Activated naive CD8-positive, alpha-beta T cell (primary cell): Measurements from ENCODE around the gene OPALIN.

Source experiments
- H3K27ac Mint-ChIP-seq: one replicate; pipeline ENCODE4 v1.8.0; 2021; ENCODE audit warnings: mixed read lengths
- H3K27me3 Mint-ChIP-seq: one replicate; pipeline ENCODE4 v1.8.0; 2021; ENCODE audit warnings: mixed read lengths
- H3K36me3 Mint-ChIP-seq: one replicate; pipeline ENCODE4 v1.8.0; 2021; ENCODE audit warnings: mixed read lengths
- H3K4me1 Mint-ChIP-seq: one replicate; pipeline ENCODE4 v1.8.0; 2021; ENCODE audit warnings: low read depth, mixed read lengths
- H3K4me3 Mint-ChIP-seq: one replicate; pipeline ENCODE4 v1.8.0; 2021; ENCODE audit warnings: mild to moderate bottlenecking, mixed read lengths
- H3K9me3 Mint-ChIP-seq: one replicate; pipeline ENCODE4 v1.8.0; 2021; ENCODE audit warnings: low read depth, mixed read lengths

Gene OPALIN

GRCh38 chr10:96360766-96361165 is 2.0 kb upstream of the OPALIN start:
- Mint-ChIP-seq H3K27ac (no peak overlapping the region), H3K9me3 (no peaks in the 10 kb centered on the region), H3K27me3 (peaks cover 5% of the 10 kb centered on the region), H3K4me1 (no peaks in the 10 kb centered on the region), H3K36me3 (no peaks in the 10 kb centered on the region), H3K4me3 (no peak overlapping the region)

GRCh38 chr10:96360331-96360730 is 1.5 kb upstream of the OPALIN start:
- H3K4me3 Mint-ChIP-seq = no peak overlapping the region

GRCh38 chr10:96359616-96360015 is 814 bp upstream of the OPALIN start:
- Mint-ChIP-seq H3K27ac (no peak overlapping the region), H3K4me1 (no peaks in the 10 kb centered on the region), H3K36me3 (no peaks in the 10 kb centered on the region), H3K9me3 (no peaks in the 10 kb centered on the region), H3K27me3 (peaks cover 9% of the 10 kb centered on the region), H3K4me3 (no peak overlapping the region)

More at GRCh38 chr10:96360331-96360730, 1.5 kb upstream of the OPALIN start:
- Mint-ChIP-seq H3K4me1 (no peaks in the 10 kb centered on the region), H3K27me3 (peaks cover 6% of the 10 kb centered on the region), H3K27ac (no peak overlapping the region), H3K36me3 (no peaks in the 10 kb centered on the region), H3K9me3 (no peaks in the 10 kb centered on the region)

- no peak overlapping the region for H3K4me3 Mint-ChIP-seq
- H3K27me3 Mint-ChIP-seq = peaks cover 12% of the 10 kb centered on the region
- H3K4me1 Mint-ChIP-seq = no peaks in the 10 kb centered on the region
- H3K9me3 Mint-ChIP-seq = no peaks in the 10 kb centered on the region
- no peaks in the 10 kb centered on the region for H3K36me3 Mint-ChIP-seq
- no peak overlapping the region for H3K27ac Mint-ChIP-seq
Observed at GRCh38 chr10:96357038-96357620, 1.7 kb downstream of the OPALIN start.

- H3K27ac Mint-ChIP-seq = no peak overlapping the region
Observed at GRCh38 chr10:96352582-96352981, 6.2 kb downstream of the OPALIN start.

GRCh38 chr10:96352027-96352426 is 6.8 kb downstream of the OPALIN start:
- no peak overlapping the region for H3K4me3 Mint-ChIP-seq
- no peaks in the 10 kb centered on the region for H3K4me1 Mint-ChIP-seq
- no peak overlapping the region for H3K27ac Mint-ChIP-seq
- H3K9me3 Mint-ChIP-seq = no peaks in the 10 kb centered on the region
- peaks cover 10% of the 10 kb centered on the region for H3K27me3 Mint-ChIP-seq
- H3K36me3 Mint-ChIP-seq = no peaks in the 10 kb centered on the region

More at GRCh38 chr10:96352582-96352981, 6.2 kb downstream of the OPALIN start:
- H3K4me1 Mint-ChIP-seq = no peaks in the 10 kb centered on the region
- H3K4me3 Mint-ChIP-seq = no peak overlapping the region
- no peaks in the 10 kb centered on the region for H3K36me3 Mint-ChIP-seq
- H3K9me3 Mint-ChIP-seq = no peaks in the 10 kb centered on the region
- peaks cover 12% of the 10 kb centered on the region for H3K27me3 Mint-ChIP-seq

- H3K36me3 Mint-ChIP-seq = peaks cover 7% of the 10 kb centered on the region
- peaks cover 1% of the 10 kb centered on the region for H3K27me3 Mint-ChIP-seq
- H3K4me3 Mint-ChIP-seq = no peak overlapping the region
- H3K27ac Mint-ChIP-seq = no peak overlapping the region
- H3K9me3 Mint-ChIP-seq = peaks cover 9% of the 10 kb centered on the region
- no peaks in the 10 kb centered on the region for H3K4me1 Mint-ChIP-seq
Observed at GRCh38 chr10:96346295-96346694, 12.5 kb downstream of the OPALIN start.

- no peaks in the 10 kb centered on the region for H3K4me1 Mint-ChIP-seq
- peaks cover 9% of the 10 kb centered on the region for H3K9me3 Mint-ChIP-seq
- H3K4me3 Mint-ChIP-seq = no peak overlapping the region
- H3K27me3 Mint-ChIP-seq = peaks cover 1% of the 10 kb centered on the region
- H3K36me3 Mint-ChIP-seq = peaks cover 7% of the 10 kb centered on the region
- no peak overlapping the region for H3K27ac Mint-ChIP-seq
Observed at GRCh38 chr10:96345222-96345621, 13.6 kb downstream of the OPALIN start.

- Mint-ChIP-seq H3K36me3 (peaks cover 7% of the 10 kb centered on the region), H3K4me1 (no peaks in the 10 kb centered on the region), H3K4me3 (no peak overlapping the region), H3K9me3 (peaks cover 9% of the 10 kb centered on the region), H3K27ac (no peak overlapping the region), H3K27me3 (peaks cover 1% of the 10 kb centered on the region)
Observed at GRCh38 chr10:96344178-96344577, 14.6 kb downstream of the OPALIN start.

GRCh38 chr10:96342402-96342801 is 16.4 kb downstream of the OPALIN start:
- H3K9me3 Mint-ChIP-seq = peaks cover 9% of the 10 kb centered on the region

GRCh38 chr10:96341219-96342182 is 17.3 kb downstream of the OPALIN start:
- no peak overlapping the region for H3K4me3 Mint-ChIP-seq
- no peaks in the 10 kb centered on the region for H3K4me1 Mint-ChIP-seq
- H3K27me3 Mint-ChIP-seq = peaks cover 1% of the 10 kb centered on the region
- no peak overlapping the region for H3K27ac Mint-ChIP-seq
- H3K9me3 Mint-ChIP-seq = peaks cover 8% of the 10 kb centered on the region
- peaks cover 7% of the 10 kb centered on the region for H3K36me3 Mint-ChIP-seq

More at GRCh38 chr10:96342402-96342801, 16.4 kb downstream of the OPALIN start:
- no peak overlapping the region for H3K27ac Mint-ChIP-seq
- H3K27me3 Mint-ChIP-seq = peaks cover 1% of the 10 kb centered on the region
- H3K4me1 Mint-ChIP-seq = no peaks in the 10 kb centered on the region
- no peak overlapping the region for H3K4me3 Mint-ChIP-seq
- H3K36me3 Mint-ChIP-seq = peaks cover 7% of the 10 kb centered on the region

- Mint-ChIP-seq H3K9me3 (no peaks in the 10 kb centered on the region), H3K36me3 (no peaks in the 10 kb centered on the region), H3K27me3 (no peaks in the 10 kb centered on the region), H3K4me1 (no peaks in the 10 kb centered on the region), H3K27ac (no peak overlapping the region), H3K4me3 (no peak overlapping the region)
Observed at GRCh38 chr10:96339956-96340904, 18.6 kb downstream of the OPALIN start.

GRCh38 chr10:96339383-96339782 is 19.4 kb downstream of the OPALIN start:
- Mint-ChIP-seq H3K4me3 (no peak overlapping the region), H3K27ac (no peak overlapping the region), H3K27me3 (peaks cover 4% of the 10 kb centered on the region), H3K9me3 (no peaks in the 10 kb centered on the region), H3K36me3 (no peaks in the 10 kb centered on the region), H3K4me1 (peaks cover 1% of the 10 kb centered on the region)

GRCh38 chr10:96338279-96338925 is 20.4 kb downstream of the OPALIN start:
- H3K4me3 Mint-ChIP-seq = no peak overlapping the region
- peaks cover 4% of the 10 kb centered on the region for H3K27me3 Mint-ChIP-seq

More at GRCh38 chr10:96338279-96338925, 20.4 kb downstream of the OPALIN start:
- no peaks in the 10 kb centered on the region for H3K9me3 Mint-ChIP-seq
- H3K36me3 Mint-ChIP-seq = no peaks in the 10 kb centered on the region
- peaks cover 6% of the 10 kb centered on the region for H3K4me1 Mint-ChIP-seq
- H3K27ac Mint-ChIP-seq = no peak overlapping the region
